ENCODE data around the gene BIRC7. TPM values are rescaled to one million over a fixed set of nuclear protein-coding genes. Genes with fewer than 3 reads are reported as not detected.
A peak's percentile ranks its signal among the peaks of the same experiment; 100 is the strongest.

BIRC7 gene
- polyA plus RNA-seq, 3 donors: 0.21 TPM; not detected in 2

DNA sequence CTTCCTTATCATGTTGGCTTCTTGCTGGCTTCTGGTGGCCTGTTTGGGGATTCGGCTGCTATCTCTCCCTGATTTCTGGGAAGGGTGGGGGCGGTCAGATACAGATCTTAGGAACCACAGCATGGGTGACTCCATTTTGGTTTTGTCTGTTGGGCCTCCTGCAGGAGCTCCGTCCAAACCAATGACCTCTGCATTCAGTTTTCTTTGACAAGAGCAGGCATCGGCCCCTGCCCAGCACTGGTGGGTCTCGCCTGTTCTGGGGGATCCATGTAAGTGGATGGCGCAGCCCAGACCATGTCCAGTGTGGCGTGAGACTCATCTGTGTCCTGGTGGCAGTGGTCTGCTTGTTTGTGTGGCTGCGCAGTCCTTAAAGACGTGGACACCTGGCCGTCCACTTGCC is 28.3 kb downstream of the BIRC7 start:
- Mint-ChIP-seq H3K27me3 (ENCODE audit: low read depth in 3 of 3) (peaks cover 23 to 39% (median 28%) of the 10 kb centered on the region in 3 donors), H3K36me3 (no peaks in the 10 kb centered on the region), H3K27ac (no peak overlapping the region), H3K9me3 (peaks cover 0 to 2% (median 0%) of the 10 kb centered on the region in 7 donors), H3K4me3 (no peak overlapping the region), H3K4me1 (no peaks in the 10 kb centered on the region)
- TF ChIP-seq, protein P1, sequence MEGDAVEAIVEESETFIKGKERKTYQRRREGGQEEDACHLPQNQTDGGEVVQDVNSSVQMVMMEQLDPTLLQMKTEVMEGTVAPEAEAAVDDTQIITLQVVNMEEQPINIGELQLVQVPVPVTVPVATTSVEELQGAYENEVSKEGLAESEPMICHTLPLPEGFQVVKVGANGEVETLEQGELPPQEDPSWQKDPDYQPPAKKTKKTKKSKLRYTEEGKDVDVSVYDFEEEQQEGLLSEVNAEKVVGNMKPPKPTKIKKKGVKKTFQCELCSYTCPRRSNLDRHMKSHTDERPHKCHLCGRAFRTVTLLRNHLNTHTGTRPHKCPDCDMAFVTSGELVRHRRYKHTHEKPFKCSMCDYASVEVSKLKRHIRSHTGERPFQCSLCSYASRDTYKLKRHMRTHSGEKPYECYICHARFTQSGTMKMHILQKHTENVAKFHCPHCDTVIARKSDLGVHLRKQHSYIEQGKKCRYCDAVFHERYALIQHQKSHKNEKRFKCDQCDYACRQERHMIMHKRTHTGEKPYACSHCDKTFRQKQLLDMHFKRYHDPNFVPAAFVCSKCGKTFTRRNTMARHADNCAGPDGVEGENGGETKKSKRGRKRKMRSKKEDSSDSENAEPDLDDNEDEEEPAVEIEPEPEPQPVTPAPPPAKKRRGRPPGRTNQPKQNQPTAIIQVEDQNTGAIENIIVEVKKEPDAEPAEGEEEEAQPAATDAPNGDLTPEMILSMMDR (IDR thresholded peaks at IDR 0.05): no peak
- intact Hi-C loops (cut with micrococcal nuclease): no loop called here
- Histone ChIP-seq H3K9me3 (replicated peaks in 1 of 2; ENCODE audit: control insufficient read depth in 1 of 2, insufficient read depth in 1 of 2, low read length in 2 of 2) (no peaks in the 10 kb centered on the region), H2AFZ (ENCODE audit: insufficient read depth, low read depth, low read length, poor library complexity, severe bottlenecking) (no peak overlapping the region), H4K20me1 (ENCODE audit: insufficient read depth, low read length) (no peaks in the 10 kb centered on the region), H3K4me1 (ENCODE audit: control insufficient read depth in 1 of 2, insufficient read depth in 2 of 2, low read length in 2 of 2) (no peaks in the 10 kb centered on the region), H3K27me3 (ENCODE audit: control insufficient read depth in 2 of 2, insufficient read depth in 2 of 2, low read length in 2 of 2) (peaks cover 0 to 6% of the 10 kb centered on the region in 2 donors), H3K27ac (ENCODE audit: low read depth in 1 of 2, low read length in 2 of 2) (no peak overlapping the region), H3K4me2 (replicated peaks; ENCODE audit: extremely low read depth, low read length, poor library complexity, severe bottlenecking) (no peak overlapping the region), H3K79me2 (ENCODE audit: insufficient read depth, low read length) (no peaks in the 10 kb centered on the region), H3K9ac (ENCODE audit: insufficient read depth, low read length, poor library complexity, severe bottlenecking) (no peak overlapping the region), H3K36me3 (replicated peaks in 1 of 2; ENCODE audit: control insufficient read depth in 1 of 2, insufficient read depth in 2 of 2, low read length in 2 of 2) (no peaks in the 10 kb centered on the region), H3K4me3 (replicated peaks in 1 of 3; ENCODE audit: low read depth in 2 of 3, low read length in 3 of 3) (no peak overlapping the region)
- no peak for DNase-seq
- 89% methylated on average over 8 of the region's 10 CpGs for WGBS (ENCODE audit: insufficient coverage)

DNA sequence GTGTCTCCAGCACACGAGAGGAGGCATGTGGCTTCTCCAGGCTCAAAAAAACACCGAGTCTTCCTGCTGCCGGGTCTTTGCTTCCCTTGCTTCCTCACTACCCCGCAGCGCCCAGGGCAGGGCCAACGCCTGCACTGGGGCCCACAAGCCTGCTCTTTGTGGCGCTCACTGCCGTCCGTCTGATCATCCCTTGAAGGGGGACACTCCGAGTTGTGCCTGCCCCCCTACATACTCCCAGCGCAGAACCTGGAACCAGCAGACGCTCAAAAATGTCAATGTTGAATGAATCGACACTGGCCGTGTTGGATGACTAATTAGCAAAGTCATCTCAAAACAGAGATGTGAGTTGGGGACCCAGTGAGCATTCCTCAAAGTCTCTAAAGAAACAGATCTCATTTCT is 28.8 kb downstream of the BIRC7 start:
- Mint-ChIP-seq H3K27ac (no peak overlapping the region), H3K9me3 (peaks cover 0 to 2% (median 0%) of the 10 kb centered on the region in 7 donors), H3K36me3 (no peaks in the 10 kb centered on the region), H3K27me3 (ENCODE audit: low read depth in 3 of 3) (peaks cover 19 to 38% (median 28%) of the 10 kb centered on the region in 3 donors), H3K4me1 (no peaks in the 10 kb centered on the region), H3K4me3 (peak overlapping the region in 1 of 2 donors; percentile 1)
- H2AFZ ChIP-seq (ENCODE audit: insufficient read depth, low read depth, low read length, poor library complexity, severe bottlenecking): no peak overlapping the region
- no peaks in the 10 kb centered on the region for H3K79me2 ChIP-seq (ENCODE audit: insufficient read depth, low read length)
- peaks cover 0 to 6% of the 10 kb centered on the region in 2 donors for H3K27me3 ChIP-seq (ENCODE audit: control insufficient read depth in 2 of 2, insufficient read depth in 2 of 2, low read length in 2 of 2)
- H3K27ac ChIP-seq (ENCODE audit: low read depth in 1 of 2, low read length in 2 of 2): no peak overlapping the region
- no peak overlapping the region for H3K9ac ChIP-seq (ENCODE audit: insufficient read depth, low read length, poor library complexity, severe bottlenecking)
- no peaks in the 10 kb centered on the region for H4K20me1 ChIP-seq (ENCODE audit: insufficient read depth, low read length)
- no peak for DNase-seq
- no peaks in the 10 kb centered on the region for H3K36me3 ChIP-seq (replicated peaks in 1 of 2; ENCODE audit: control insufficient read depth in 1 of 2, insufficient read depth in 2 of 2, low read length in 2 of 2)
- TF ChIP-seq, protein P1 (IDR thresholded peaks at IDR 0.05): no peak
- no peaks in the 10 kb centered on the region for H3K9me3 ChIP-seq (replicated peaks in 1 of 2; ENCODE audit: control insufficient read depth in 1 of 2, insufficient read depth in 1 of 2, low read length in 2 of 2)
- no peaks in the 10 kb centered on the region for H3K4me1 ChIP-seq (ENCODE audit: control insufficient read depth in 1 of 2, insufficient read depth in 2 of 2, low read length in 2 of 2)
- no peak overlapping the region for H3K4me2 ChIP-seq (replicated peaks; ENCODE audit: extremely low read depth, low read length, poor library complexity, severe bottlenecking)
- WGBS (ENCODE audit: insufficient coverage): 76% methylated on average over 9 of the region's 14 CpGs
- no peak overlapping the region for H3K4me3 ChIP-seq (replicated peaks in 1 of 3; ENCODE audit: low read depth in 2 of 3, low read length in 3 of 3)
- intact Hi-C loops (cut with micrococcal nuclease): no loop called here

All from CD14-positive monocyte (primary cell).